Breast epithelium (tissue), 4 donors: ENCODE results near the gene DDX6. TPM values are rescaled to one million over a fixed set of nuclear protein-coding genes. Genes with fewer than 3 reads are reported as not detected.

Experiments
- DNase-seq, 2 donors: peaks; one replicate each; pipeline ENCODE4 v3.0.0-alpha.2; 2019; ENCODE audit warnings: low spot score in 2 of 2
- H3K27ac ChIP-seq, 2 donors: fragments of 200-600 bp; sonication (generic) in 1 of 2; one replicate each; pipeline ENCODE4 v1.5.1; 2016 to 2019; ENCODE audit warnings: mild to moderate bottlenecking in 1 of 2
- H3K27me3 ChIP-seq, 2 donors: fragments of 200-600 bp; sonication (generic) in 1 of 2; one replicate each; pipeline versions ENCODE4 v1.5.1 to v1.6.0; 2017 to 2019; ENCODE audit warnings: control low read depth in 1 of 2, mild to moderate bottlenecking in 1 of 2
- H3K36me3 ChIP-seq: fragments of 200-600 bp; one replicate; pipeline ENCODE4 v1.5.1; 2019
- H3K4me1 ChIP-seq, 2 donors: fragments of 200-600 bp; sonication (generic); one replicate each; pipeline ENCODE4 v1.5.1; 2016 to 2019; ENCODE audit warnings: control low read depth in 1 of 2
- H3K4me3 ChIP-seq, 3 donors: fragments of 200-600 bp; sonication (generic); 1 replicate in 2 of 3; 2 replicates in 1 of 3; pipeline ENCODE4 v1.5.1; 2016 to 2019; ENCODE audit warnings: mild to moderate bottlenecking in 3 of 3, moderate library complexity in 2 of 3
- H3K9me3 ChIP-seq, 2 donors: fragments of 200-600 bp; sonication (generic) in 1 of 2; one replicate each; pipeline ENCODE4 v1.5.1; 2016 to 2019; ENCODE audit warnings: control low read depth in 1 of 2
- POLR2A ChIP-seq: fragments of 450-650 bp; IDR thresholded peaks from one replicate; pipeline ENCODE4 v1.6.1; 2016; ENCODE audit warnings: antibody characterized with exemption, mild to moderate bottlenecking, moderate library complexity
- POLR2AphosphoS5 ChIP-seq, 3 donors: sonication (generic); formaldehyde crosslinking; IDR thresholded peaks; one replicate each; pipeline ENCODE4 v1.6.1; 2017; ENCODE audit warnings: antibody characterized with exemption in 3 of 3
- intact Hi-C: fragments of 100-400 bp; cut with DNase I; formaldehyde crosslinking; loops from one replicate; pipeline ENCODE4 v1.15.1; 2023; ENCODE audit warnings: low total_unique reads
- total RNA-seq, 3 donors: library from RNA; depleted of rRNA; stranded (reverse); fragments of >200 nt; gene quantifications; one replicate each; pipeline ENCODE4 v1.1.0, GENCODE V29; 2016
- TF ChIP-seq, protein P1 (sequence below), 3 donors: fragments of 450-650 bp; IDR thresholded peaks; one replicate each; pipeline ENCODE4 v1.5.1; 2016 to 2017; ENCODE audit warnings: antibody characterized with exemption in 3 of 3, mild to moderate bottlenecking in 3 of 3, moderate library complexity in 3 of 3

DDX6 gene
- total RNA-seq, 3 donors from 2014 or later: 82.6 to 136 (median 125) TPM

DNA sequence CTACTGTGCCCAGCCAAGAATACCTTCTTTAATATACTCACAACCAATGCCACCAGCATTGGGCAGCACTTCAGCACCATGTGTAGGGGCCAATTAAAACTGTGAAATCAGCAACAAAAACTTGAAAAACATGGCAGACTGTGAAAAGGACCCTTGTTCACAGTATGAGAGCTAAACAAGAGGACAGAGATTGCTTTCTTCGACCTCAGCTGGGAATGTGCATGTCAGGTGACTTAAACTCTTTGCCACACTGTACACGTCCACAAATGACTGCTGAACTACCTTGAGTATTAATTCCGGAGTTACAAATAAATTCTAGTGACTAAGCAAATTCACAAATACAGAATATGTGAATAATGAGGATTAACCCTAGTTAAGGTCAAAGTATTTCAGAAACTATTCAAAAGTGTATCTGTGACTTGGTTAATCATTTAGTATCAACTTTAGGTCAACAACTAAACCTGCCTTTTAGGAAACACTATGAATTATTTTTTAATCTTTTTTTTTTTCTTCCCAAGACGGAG, 33.0 kb downstream of the DDX6 start:
- no peak overlapping the region for H3K27ac ChIP-seq
- H3K4me1 ChIP-seq: no peaks in the 10 kb centered on the region
- no peak for DNase-seq
- H3K9me3 ChIP-seq: no peaks in the 10 kb centered on the region
- H3K36me3 ChIP-seq: peaks cover 13% of the 10 kb centered on the region
- intact Hi-C loops: no loop called here
- no peaks in the 10 kb centered on the region for H3K27me3 ChIP-seq
- TF ChIP-seq POLR2AphosphoS5 (IDR thresholded peaks at IDR 0.05) (no peak), POLR2A (no peak)
- TF ChIP-seq, protein P1, sequence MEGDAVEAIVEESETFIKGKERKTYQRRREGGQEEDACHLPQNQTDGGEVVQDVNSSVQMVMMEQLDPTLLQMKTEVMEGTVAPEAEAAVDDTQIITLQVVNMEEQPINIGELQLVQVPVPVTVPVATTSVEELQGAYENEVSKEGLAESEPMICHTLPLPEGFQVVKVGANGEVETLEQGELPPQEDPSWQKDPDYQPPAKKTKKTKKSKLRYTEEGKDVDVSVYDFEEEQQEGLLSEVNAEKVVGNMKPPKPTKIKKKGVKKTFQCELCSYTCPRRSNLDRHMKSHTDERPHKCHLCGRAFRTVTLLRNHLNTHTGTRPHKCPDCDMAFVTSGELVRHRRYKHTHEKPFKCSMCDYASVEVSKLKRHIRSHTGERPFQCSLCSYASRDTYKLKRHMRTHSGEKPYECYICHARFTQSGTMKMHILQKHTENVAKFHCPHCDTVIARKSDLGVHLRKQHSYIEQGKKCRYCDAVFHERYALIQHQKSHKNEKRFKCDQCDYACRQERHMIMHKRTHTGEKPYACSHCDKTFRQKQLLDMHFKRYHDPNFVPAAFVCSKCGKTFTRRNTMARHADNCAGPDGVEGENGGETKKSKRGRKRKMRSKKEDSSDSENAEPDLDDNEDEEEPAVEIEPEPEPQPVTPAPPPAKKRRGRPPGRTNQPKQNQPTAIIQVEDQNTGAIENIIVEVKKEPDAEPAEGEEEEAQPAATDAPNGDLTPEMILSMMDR (IDR thresholded peaks at IDR 0.05): no peak
- H3K4me3 ChIP-seq: no peak overlapping the region

DNA sequence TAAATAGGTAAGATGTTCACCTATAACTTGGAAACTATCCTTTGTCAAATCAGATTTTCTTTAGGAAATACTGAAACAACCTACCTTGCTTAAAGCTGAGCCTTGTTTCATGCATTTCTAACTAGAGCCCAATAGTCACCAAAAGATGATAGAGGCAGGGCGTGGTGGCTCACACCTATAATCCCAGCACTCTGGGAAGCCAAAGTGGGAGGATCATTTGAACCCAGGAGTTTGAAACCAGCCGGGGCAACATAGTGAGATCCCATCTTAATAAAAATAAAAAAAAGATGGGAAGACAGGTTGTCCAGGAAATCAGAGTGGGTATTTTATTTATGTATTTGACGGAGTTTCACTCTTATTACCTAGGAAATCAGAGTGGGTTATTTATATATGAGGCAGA, 38.3 kb downstream of the DDX6 start:
- no peak for DNase-seq
- no peak overlapping the region for H3K27ac ChIP-seq
- TF ChIP-seq, protein P1 (IDR thresholded peaks at IDR 0.05): no peak
- TF ChIP-seq POLR2AphosphoS5 (IDR thresholded peaks at IDR 0.05) (no peak), POLR2A (no peak)
- H3K4me1 ChIP-seq: no peaks in the 10 kb centered on the region
- H3K36me3 ChIP-seq: peaks cover 13% of the 10 kb centered on the region
- no peaks in the 10 kb centered on the region for H3K9me3 ChIP-seq
- intact Hi-C loops: no loop called here
- no peak overlapping the region for H3K4me3 ChIP-seq
- H3K27me3 ChIP-seq: no peaks in the 10 kb centered on the region

DNA sequence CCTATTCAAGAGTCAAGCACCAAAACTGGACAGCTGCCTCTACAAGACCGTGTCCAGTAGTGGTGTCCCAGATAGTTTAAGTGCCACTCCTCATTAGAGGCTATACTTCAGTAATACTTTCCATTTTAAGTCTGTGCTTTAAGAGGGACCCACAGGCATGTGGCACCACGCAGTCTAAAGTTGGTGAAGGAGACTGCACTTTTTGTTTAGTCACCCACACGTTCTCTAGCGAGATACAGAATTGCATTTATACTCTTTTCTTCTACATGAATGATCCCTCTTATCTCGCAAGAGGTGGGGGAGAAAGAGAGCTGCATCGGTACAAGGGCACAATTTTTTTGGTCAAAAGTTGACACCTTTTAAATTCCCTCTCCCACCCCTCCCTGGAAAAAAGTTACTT, 41.5 kb downstream of the DDX6 start:
- no peak overlapping the region for H3K4me3 ChIP-seq
- H3K4me1 ChIP-seq: no peaks in the 10 kb centered on the region
- H3K9me3 ChIP-seq: no peaks in the 10 kb centered on the region
- H3K27ac ChIP-seq: no peak overlapping the region
- no peaks in the 10 kb centered on the region for H3K27me3 ChIP-seq
- no peak for DNase-seq
- H3K36me3 ChIP-seq: peaks cover 6% of the 10 kb centered on the region
- intact Hi-C loops: no loop called here
- TF ChIP-seq, protein P1 (IDR thresholded peaks at IDR 0.05): no peak
- no peak for TF ChIP-seq POLR2AphosphoS5 (IDR thresholded peaks at IDR 0.05)
- no peak for TF ChIP-seq POLR2A

DNA sequence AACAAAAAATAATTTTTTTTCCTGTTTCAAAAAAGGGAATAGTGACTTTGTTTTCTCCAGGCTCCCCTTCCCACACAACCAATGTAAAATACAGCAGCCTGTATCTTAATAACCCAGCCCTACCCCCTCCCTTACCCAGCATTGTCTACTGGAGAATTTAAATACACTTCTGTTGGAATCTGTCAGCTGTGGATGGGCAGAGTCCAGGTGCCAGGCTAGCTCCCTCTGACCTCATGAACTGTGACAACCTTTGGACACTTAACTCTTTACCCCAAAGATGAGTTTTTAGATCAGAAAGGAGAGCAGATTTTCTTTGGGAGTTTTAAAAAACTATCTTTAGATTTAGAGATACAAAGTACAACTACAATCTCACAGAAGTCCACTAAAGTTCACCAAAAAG, 42.9 kb downstream of the DDX6 start:
- H3K9me3 ChIP-seq: no peaks in the 10 kb centered on the region
- H3K4me1 ChIP-seq: no peaks in the 10 kb centered on the region
- no peak overlapping the region for H3K4me3 ChIP-seq
- H3K36me3 ChIP-seq: no peaks in the 10 kb centered on the region
- no peak overlapping the region for H3K27ac ChIP-seq
- no peaks in the 10 kb centered on the region for H3K27me3 ChIP-seq
- TF ChIP-seq, protein P1 (IDR thresholded peaks at IDR 0.05): no peak
- TF ChIP-seq POLR2AphosphoS5 (IDR thresholded peaks at IDR 0.05) (no peak), POLR2A (no peak)
- no peak for DNase-seq
- intact Hi-C loops: no loop called here

DNA sequence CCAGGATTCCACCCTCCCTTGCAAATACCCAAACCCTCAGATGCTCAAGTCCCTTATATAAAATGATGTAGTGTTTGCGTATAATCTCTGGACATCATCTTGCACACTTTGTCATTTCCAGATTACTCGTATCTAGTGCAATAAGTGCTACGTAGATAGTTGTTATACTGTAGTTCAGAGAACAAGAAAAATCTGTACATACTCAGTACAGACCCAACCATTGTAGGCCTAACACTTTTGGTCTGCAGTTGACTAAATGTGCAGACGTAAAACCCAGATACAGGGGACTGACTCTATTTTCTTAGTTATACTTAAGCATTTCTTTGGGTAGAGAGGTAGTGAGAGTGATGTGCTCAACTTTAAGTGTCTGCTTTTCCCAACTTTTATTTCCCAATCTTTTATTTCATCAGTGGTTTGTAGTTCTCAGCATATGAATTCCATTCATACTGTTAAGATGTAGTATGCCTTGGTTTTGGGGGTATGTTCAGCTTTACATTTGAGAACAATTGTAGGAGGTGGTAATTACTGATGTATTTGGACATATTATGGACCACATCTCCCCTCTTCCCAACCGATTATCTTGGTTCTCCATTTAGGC, 43.9 kb downstream of the DDX6 start:
- no peaks in the 10 kb centered on the region for H3K4me1 ChIP-seq
- no peaks in the 10 kb centered on the region for H3K36me3 ChIP-seq
- intact Hi-C loops: loop anchor here (2.0 kb wide), 1 partner anchor 34 kb away; no protein-coding TSS in a partner anchor
- no peaks in the 10 kb centered on the region for H3K9me3 ChIP-seq
- DNase-seq: no peak
- no peaks in the 10 kb centered on the region for H3K27me3 ChIP-seq
- H3K27ac ChIP-seq: no peak overlapping the region
- no peak overlapping the region for H3K4me3 ChIP-seq
- TF ChIP-seq POLR2A (no peak), POLR2AphosphoS5 (IDR thresholded peaks at IDR 0.05) (no peak)
- TF ChIP-seq, protein P1 (IDR thresholded peaks at IDR 0.05): no peak
